ENCODE data around the gene WDR81. TPM values are rescaled to one million over a fixed set of nuclear protein-coding genes. Genes with fewer than 3 reads are reported as not detected.
"Not testable (repeated sequence)": the region's sequence is repeated elsewhere in the genome, so short reads cannot be mapped to it uniquely, and the experiment has no call there.

The WDR81 gene
- total and polyA plus RNA-seq, 2 experiments from 2014 or later, result 9.5 to 23.1 TPM

- no peak for DNase-seq (ENCODE audit: low read depth in 1 of 2, low spot score in 1 of 2)
- no peak for TF ChIP-seq CTCF (IDR thresholded peaks at IDR 0.05; ENCODE audit: low read depth, low read length)
Observed at GRCh38 chr17:1735834-1736347, 11.4 kb downstream of the WDR81 start.

DNA sequence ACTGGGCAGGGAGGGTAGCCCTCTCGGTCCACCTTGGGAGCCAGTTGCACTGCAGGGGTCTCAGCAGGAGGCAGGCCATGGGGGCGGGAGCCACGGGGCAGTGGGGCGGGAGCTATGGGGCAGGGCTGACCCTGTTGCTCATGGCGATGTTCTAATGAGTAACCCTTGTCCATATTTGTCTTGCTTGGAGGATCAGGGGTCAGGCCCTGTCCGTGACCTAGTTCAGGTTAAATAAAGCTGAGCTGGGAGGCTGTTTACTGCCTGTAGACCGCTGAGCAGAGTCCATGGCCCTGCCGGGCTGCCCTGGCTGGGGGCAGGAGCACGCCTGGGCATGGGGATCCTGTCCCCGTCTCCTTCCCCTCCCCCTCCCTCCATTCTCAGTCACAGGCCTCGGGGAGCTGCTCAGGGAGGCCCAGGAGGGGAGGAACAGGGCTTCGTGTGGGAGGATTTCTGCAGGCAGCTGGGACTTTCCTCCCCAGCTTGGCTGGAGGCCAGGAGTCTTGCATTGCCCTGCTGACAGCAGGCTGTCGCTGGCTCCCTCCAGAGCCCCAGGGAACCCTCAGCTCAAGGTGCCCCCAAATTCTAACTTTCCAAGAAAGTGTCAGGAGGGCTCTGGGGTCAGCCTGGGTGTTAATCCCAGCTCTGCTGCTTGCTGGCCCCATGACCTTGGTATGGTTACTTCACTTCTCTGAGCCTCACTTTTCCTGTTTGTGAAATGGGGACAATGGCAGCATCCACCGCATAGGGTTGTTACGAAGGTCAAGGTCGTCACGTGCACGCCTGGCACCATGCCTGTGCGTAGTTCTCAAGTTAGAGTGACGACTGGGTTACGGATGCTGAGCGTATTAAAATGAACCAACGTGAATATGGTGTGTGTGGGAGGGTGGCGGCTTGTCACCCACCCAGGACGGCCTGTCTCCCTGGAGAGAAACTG lies 12.1 kb downstream of the WDR81 start:
- Histone ChIP-seq H3K9me3 (ENCODE audit: low read depth) (no peaks in the 10 kb centered on the region), H3K4me1 (ENCODE audit: low read depth) (peaks cover 7% of the 10 kb centered on the region), H3K27me3 (no peaks in the 10 kb centered on the region), H3K36me3 (no peaks in the 10 kb centered on the region), H3K27ac (peak overlapping the region; percentile 88), H3K4me3 (no peak overlapping the region)
- TF ChIP-seq CTCF (IDR thresholded peaks at IDR 0.05; ENCODE audit: low read depth, low read length), result no peak
- peak in 1 of 2 donors; percentile 93 for DNase-seq (ENCODE audit: low read depth in 1 of 2, low spot score in 1 of 2)

More at GRCh38 chr17:1735834-1736347, 11.4 kb downstream of the WDR81 start:
- Histone ChIP-seq H3K27ac (peak overlapping the region; percentile 88), H3K36me3 (no peaks in the 10 kb centered on the region), H3K27me3 (no peaks in the 10 kb centered on the region), H3K9me3 (ENCODE audit: low read depth) (no peaks in the 10 kb centered on the region), H3K4me1 (ENCODE audit: low read depth) (peaks cover 7% of the 10 kb centered on the region), H3K4me3 (no peak overlapping the region)

GRCh38 chr17:1737531-1738291 lies 13.2 kb downstream of the WDR81 start:
- H3K27me3 ChIP-seq, result no peaks in the 10 kb centered on the region
- H3K9me3 ChIP-seq (ENCODE audit: low read depth), result no peaks in the 10 kb centered on the region
- H3K36me3 ChIP-seq, result no peaks in the 10 kb centered on the region
- H3K4me3 ChIP-seq, result no peak overlapping the region
- no peak for TF ChIP-seq CTCF (IDR thresholded peaks at IDR 0.05; ENCODE audit: low read depth, low read length)
- DNase-seq (ENCODE audit: low read depth in 1 of 2, low spot score in 1 of 2), result no peak
- H3K27ac ChIP-seq, result no peak overlapping the region
- peaks cover 7% of the 10 kb centered on the region for H3K4me1 ChIP-seq (ENCODE audit: low read depth)

GRCh38 chr17:1741899-1742298 lies 17.4 kb downstream of the WDR81 start:
- not testable (repeated sequence) for H3K27ac ChIP-seq; H3K27me3 ChIP-seq; DNase-seq (ENCODE audit: low read depth in 1 of 2, low spot score in 1 of 2)

DNA sequence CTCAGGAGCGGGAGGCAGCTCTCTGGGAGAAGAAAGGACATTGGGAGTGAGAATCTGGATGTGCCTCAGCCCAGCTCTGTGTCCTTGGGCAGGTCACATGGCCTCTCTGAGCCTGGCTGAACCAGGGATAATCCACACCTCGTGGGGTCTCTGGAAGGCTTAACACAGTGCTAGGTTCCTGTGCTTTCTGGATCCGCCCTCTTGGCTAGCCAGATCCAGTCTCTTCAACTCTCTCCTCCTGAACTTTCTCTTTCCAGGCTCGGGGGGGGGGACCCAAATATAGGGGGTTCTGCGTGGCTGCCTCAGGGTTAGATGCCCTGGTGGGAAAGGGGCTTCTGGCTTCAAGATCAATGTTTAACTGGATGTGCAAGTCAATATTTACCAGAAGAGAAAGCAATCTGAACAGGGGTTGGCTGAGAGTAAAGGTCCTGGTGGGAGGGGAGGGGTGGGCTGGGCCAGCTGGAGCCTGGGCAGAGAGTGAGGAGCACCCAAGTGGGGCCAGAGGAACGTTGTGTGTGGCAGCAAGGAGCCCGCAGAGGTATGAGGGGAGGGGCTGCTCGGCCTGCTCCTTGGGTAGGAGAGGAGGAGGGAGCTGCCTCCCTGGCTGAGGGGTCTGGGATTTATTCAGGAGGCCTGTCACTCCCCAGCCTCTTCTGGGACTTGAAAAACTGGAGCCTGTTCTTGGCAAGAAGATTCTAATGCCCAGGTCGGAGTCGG lies 18.0 kb downstream of the WDR81 start, which contains the start of gene SERPINF2:
TSS of gene SERPINF2 (plus strand) at position 501 of the 717 bp plus-strand sequence. CDS start 2,125 bp downstream, outside the sequence.
- no peak for DNase-seq (ENCODE audit: low read depth in 1 of 2, low spot score in 1 of 2)
- Histone ChIP-seq H3K27ac (peak within 1 kb of the TSS; percentile 34), H3K9me3 (ENCODE audit: low read depth) (no peaks in the 10 kb centered on the region), H3K36me3 (no peaks in the 10 kb centered on the region), H3K4me3 (no peak within 1 kb of the TSS), H3K4me1 (ENCODE audit: low read depth) (no peaks in the 10 kb centered on the region), H3K27me3 (no peaks in the 10 kb centered on the region)
- no peak for TF ChIP-seq CTCF (IDR thresholded peaks at IDR 0.05; ENCODE audit: low read depth, low read length)

More at GRCh38 chr17:1741899-1742298, 17.4 kb downstream of the WDR81 start:
- not testable (repeated sequence) for H3K4me3 ChIP-seq; H3K36me3 ChIP-seq; H3K4me1 ChIP-seq (ENCODE audit: low read depth); H3K9me3 ChIP-seq (ENCODE audit: low read depth)

Measured in cardiac muscle cell (in vitro differentiated cells and primary cell).